A673 (cell line): ENCODE measurements around the gene PLXDC2. TPM values are rescaled to one million over a fixed set of nuclear protein-coding genes. Genes with fewer than 3 reads are reported as not detected.
A peak's percentile ranks its signal among the peaks of the same experiment; 100 is the strongest.

Experiments used
- BruUV-seq: library from RNA; stranded (reverse); fragments of 400-500 nt; replicated peaks from 2 replicates; lab custom pipeline; 2021; lab: Mats Ljungman, UMichigan
- CTCF ChIA-PET: fragments of 300-600 bp; sonication (Branson Sonifier 250); formaldehyde crosslinking; loops from one replicate; lab custom pipeline; 2022; ENCODE audit warnings: antibody characterized with exemption; lab: Charles Lee
- POLR2A ChIA-PET: fragments of 300-600 bp; sonication (Branson Sonifier 250); formaldehyde crosslinking; loops from one replicate; lab custom pipeline; 2022; ENCODE audit warnings: antibody characterized with exemption; ENCODE audit not compliant: low non-redundant PET; lab: Charles Lee
- DNase-seq: peaks from one replicate; pipeline ENCODE4 v3.0.0-alpha.2; 2015; ENCODE audit warnings: low spot score
- H3K27ac ChIP-seq: fragments of 200-600 bp; sonication (generic); 2 replicates; pipeline ENCODE4 v1.5.1; 2016; ENCODE audit warnings: mixed run types, low read depth, mild to moderate bottlenecking, mixed read lengths, antibody characterized with exemption, low read length; ENCODE audit not compliant: poor library complexity, severe bottlenecking
- H3K27me3 ChIP-seq: fragments of 200-600 bp; sonication (generic); replicated peaks from 2 replicates; pipeline ENCODE4 v1.6.1; 2017; ENCODE audit warnings: mixed run types, low read depth, mild to moderate bottlenecking, mixed read lengths, antibody characterized with exemption, low read length; ENCODE audit not compliant: insufficient read depth, poor library complexity
- H3K36me3 ChIP-seq: fragments of 200-600 bp; sonication (generic); 2 replicates; pipeline ENCODE4 v1.6.1; 2016; ENCODE audit warnings: mixed run types, mild to moderate bottlenecking, mixed read lengths, antibody characterized with exemption, low read length; ENCODE audit not compliant: insufficient read depth, poor library complexity, severe bottlenecking
- H3K4me1 ChIP-seq: fragments of 200-600 bp; sonication (generic); 2 replicates; pipeline ENCODE4 v1.6.1; 2017; ENCODE audit warnings: mixed run types, mild to moderate bottlenecking, mixed read lengths, antibody characterized with exemption, low read length; ENCODE audit not compliant: insufficient read depth, poor library complexity, severe bottlenecking
- H3K4me3 ChIP-seq: fragments of 200-600 bp; sonication (generic); 2 replicates; pipeline ENCODE4 v1.5.1; 2016; ENCODE audit warnings: low read depth, mixed run types, mild to moderate bottlenecking, mixed read lengths, low read length; ENCODE audit not compliant: poor library complexity, severe bottlenecking
- H3K9me3 ChIP-seq: fragments of 200-600 bp; sonication (generic); 2 replicates; pipeline ENCODE4 v1.6.1; 2016; ENCODE audit warnings: mixed run types, low read depth, mild to moderate bottlenecking, mixed read lengths, antibody characterized with exemption, low read length; ENCODE audit not compliant: poor library complexity, severe bottlenecking
- CTCF ChIP-seq: fragments of 300-800, 200-600 bp; sonication (generic); conservative IDR thresholded peaks from 2 replicates; pipeline ENCODE4 v1.5.1; 2017; ENCODE audit warnings: low read depth, mild to moderate bottlenecking, antibody characterized with exemption, low read length, moderate library complexity, mixed read lengths
- EZH2 ChIP-seq: fragments of 200-600 bp; sonication (generic); IDR thresholded peaks from 2 replicates; pipeline ENCODE4 v1.6.1; 2017; ENCODE audit warnings: borderline replicate concordance, low read depth, mild to moderate bottlenecking, mixed read lengths, antibody characterized with exemption, low read length; ENCODE audit not compliant: poor library complexity, severe bottlenecking
- intact Hi-C: fragments of 100-400 bp; cut with micrococcal nuclease; formaldehyde crosslinking; loops from one replicate; pipeline ENCODE4 v1.10.0; 2022; ENCODE audit not compliant: unreplicated experiment
- total RNA-seq: library from RNA; stranded (reverse); gene quantifications from 2 replicates; pipeline ENCODE4 v1.2.3, GENCODE V29; 2021

The PLXDC2 gene
- total RNA-seq, 1 experiment from 2014 or later, result 74.8 TPM

DNA sequence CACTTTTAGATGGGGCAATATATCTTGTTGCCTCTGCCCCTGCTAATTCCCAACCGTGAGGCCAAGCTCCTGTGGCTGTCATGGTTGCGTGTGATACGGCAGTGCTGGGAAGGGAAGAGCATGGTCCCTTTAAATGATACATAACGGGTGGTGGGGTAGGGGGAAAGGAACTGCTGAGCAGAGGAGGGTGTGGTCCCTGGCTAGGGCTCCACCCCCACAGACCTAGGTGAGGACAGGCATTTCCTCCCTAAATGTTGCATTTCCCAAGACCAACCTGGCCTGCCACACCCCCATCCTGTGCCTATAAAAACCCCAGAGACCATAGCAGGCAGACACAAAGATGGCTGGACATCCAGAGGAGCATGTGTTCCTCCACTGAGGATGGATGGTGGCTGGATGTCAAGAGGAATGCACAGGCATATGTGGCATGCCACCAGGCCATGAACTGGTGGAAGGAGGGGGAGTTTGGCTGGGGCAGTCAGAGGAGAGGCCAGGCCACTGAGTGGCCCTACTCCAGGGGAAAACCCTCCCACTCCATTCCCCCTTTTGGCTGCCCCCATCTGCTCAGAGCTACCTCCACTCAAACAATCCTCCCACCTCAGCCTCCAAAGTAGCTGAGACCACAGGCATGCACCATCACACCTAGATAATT is 104.0 kb downstream of the PLXDC2 start:
- ChIA-PET CTCF (interaction anchor here (0.7 kb wide), 1 partner anchor 103 kb away, joined by 6 read pairs; no protein-coding TSS in a partner anchor), POLR2A (no interaction called here)
- H3K4me1 ChIP-seq, result peaks cover 59% of the 10 kb centered on the region
- BruUV-seq, result no TSS peak
- no peaks in the 10 kb centered on the region for H3K27me3 ChIP-seq
- peaks cover 3% of the 10 kb centered on the region for H3K9me3 ChIP-seq
- intact Hi-C loops, result no loop called here
- no peak for DNase-seq
- no peaks in the 10 kb centered on the region for H3K36me3 ChIP-seq
- no peak overlapping the region for H3K27ac ChIP-seq
- no peak overlapping the region for H3K4me3 ChIP-seq
- TF ChIP-seq EZH2 (no peak), CTCF (no peak)

DNA sequence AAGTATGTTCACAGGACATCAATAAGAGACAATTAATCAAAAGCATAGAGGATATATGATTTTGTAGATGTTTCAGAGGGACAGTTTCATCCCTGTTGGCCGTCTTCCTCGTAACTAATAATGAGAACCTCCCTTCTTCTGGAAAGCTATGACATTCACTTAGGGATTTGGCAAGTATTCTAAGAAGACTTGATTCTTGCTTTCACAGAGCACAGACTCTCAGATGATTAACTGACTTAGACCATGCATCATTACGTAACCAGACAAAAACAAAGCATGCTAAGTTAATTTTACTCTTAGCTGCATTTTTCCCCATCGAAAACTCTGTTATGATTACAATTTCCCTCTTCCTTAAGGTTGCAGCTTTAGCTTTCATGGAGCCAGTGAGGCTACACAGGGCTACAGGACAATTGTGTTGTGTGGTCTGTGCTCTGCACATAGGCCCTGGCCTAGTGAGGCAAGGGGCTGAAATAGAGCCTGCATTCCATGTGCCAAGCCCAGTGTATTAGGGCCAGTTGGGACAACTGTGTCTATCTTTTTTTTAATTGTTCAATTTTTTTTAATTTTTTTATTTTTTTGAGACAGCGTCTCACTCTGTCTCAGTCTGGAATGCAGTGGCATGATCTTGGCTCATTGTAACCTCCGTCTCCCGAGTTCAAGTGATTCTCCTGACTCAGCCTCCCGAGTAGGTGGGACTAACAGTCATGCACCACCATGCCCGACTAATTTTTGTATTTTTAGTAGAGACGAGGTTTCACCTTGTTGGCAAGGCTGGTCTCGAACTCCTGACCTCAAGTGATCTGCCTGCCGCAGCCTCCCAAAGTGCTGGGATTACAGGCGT is 105.3 kb downstream of the PLXDC2 start:
- POLR2A ChIA-PET, result no interaction called here

More for the DNA sequence above, 105.3 kb downstream of the PLXDC2 start:
- Histone ChIP-seq H3K9me3 (no peaks in the 10 kb centered on the region), H3K4me3 (no peak overlapping the region), H3K27me3 (no peaks in the 10 kb centered on the region), H3K36me3 (no peaks in the 10 kb centered on the region), H3K27ac (peak overlapping the region; percentile 65), H3K4me1 (peaks cover 59% of the 10 kb centered on the region)
- DNase-seq, result no peak
- no peak for TF ChIP-seq EZH2
- no peak for TF ChIP-seq CTCF
- BruUV-seq, result no TSS peak
- CTCF ChIA-PET, result no interaction called here
- intact Hi-C loops, result no loop called here
